T-cell (primary cell): ENCODE data around the gene ASPHD1. TPM values are rescaled to one million over a fixed set of nuclear protein-coding genes. Genes with fewer than 3 reads are reported as not detected.

Experiments used
- total RNA-seq, 35 experiments: library from RNA in 6 of 35; stranded (reverse) in 6 of 35; fragments of 120-200 nt in 1 of 35; gene quantifications; one replicate each; pipeline versions ENCODE4 v1.2.1 to v1.2.4 and lab custom pipeline; 2013 to 2026

The ASPHD1 gene
- total RNA-seq, 5 donors from 2014 or later (not counting 1 experiment from before 2014, with no cell fraction given) = not detected

Other genes starting within 250 kb of the ASPHD1 start
- 100 to 1,000 TPM; 124 to 172 (median 161) TPM for gene SPN, start 237.2 kb upstream of the ASPHD1 start, total RNA-seq
- gene QPRT, start 221.3 kb upstream of the ASPHD1 start, total RNA-seq = 1 to 10 TPM; 1.4 to 2.5 (median 2.1) TPM
- 100 to 1,000 TPM; 122 to 194 (median 142) TPM for gene C16orf54, start 154.5 kb upstream of the ASPHD1 start, total RNA-seq
- under 1 TPM in 2 of 5 donors, not detected in 3; 0.09 to 0.15 TPM for gene ZG16, start 122.2 kb upstream of the ASPHD1 start, total RNA-seq
- gene KIF22, start 109.7 kb upstream of the ASPHD1 start, total RNA-seq = 10 to 100 TPM; 84.1 to 95.2 (median 84.9) TPM
- gene MAZ, start 94.0 kb upstream of the ASPHD1 start, total RNA-seq = 100 to 1,000 TPM; 240 to 326 (median 305) TPM
- 1 to 10 TPM; 2.4 to 7.9 (median 4.4) TPM for gene PRRT2, start 88.3 kb upstream of the ASPHD1 start, total RNA-seq
- gene PAGR1, start 84.3 kb upstream of the ASPHD1 start, total RNA-seq = 10 to 100 TPM; 16.0 to 47.2 (median 40.6) TPM
- gene MVP, start 80.0 kb upstream of the ASPHD1 start, total RNA-seq = 100 to 1,000 TPM; 140 to 173 (median 158) TPM
- gene CDIPT, start 37.3 kb upstream of the ASPHD1 start, total RNA-seq = 10 to 100 TPM; 37.1 to 87.0 (median 79.7) TPM
- under 1 TPM in 3 of 5 donors, not detected in 2; 0.16 to 0.82 (median 0.47) TPM for gene SEZ6L2, start 938 bp upstream of the ASPHD1 start, total RNA-seq
- 10 to 100 TPM; 48.4 to 87.3 (median 79.1) TPM for gene KCTD13, start 25.7 kb downstream of the ASPHD1 start, total RNA-seq
- gene TMEM219, start 61.6 kb downstream of the ASPHD1 start, total RNA-seq = 10 to 100 TPM; 66.7 to 93.9 (median 80.4) TPM
- gene TAOK2, start 73.4 kb downstream of the ASPHD1 start, total RNA-seq = 10 to 100 TPM; 26.1 to 58.3 (median 55.9) TPM
- gene HIRIP3, start 95.1 kb downstream of the ASPHD1 start, total RNA-seq = 10 to 100 TPM; 15.0 to 22.8 (median 20.3) TPM
- 100 to 1,000 TPM in 3 of 5 donors, 10 to 100 TPM in 2; 84.8 to 152 (median 128) TPM for gene INO80E, start 95.8 kb downstream of the ASPHD1 start, total RNA-seq
- gene DOC2A, start 110.5 kb downstream of the ASPHD1 start, total RNA-seq = under 1 TPM in 4 of 5 donors, not detected in 1; 0.15 to 0.38 (median 0.26) TPM
- gene C16orf92, start 122.7 kb downstream of the ASPHD1 start, total RNA-seq = not detected
- under 1 TPM in 3 of 5 donors, not detected in 2; 0.25 to 0.32 (median 0.25) TPM for gene TLCD3B, start 130.8 kb downstream of the ASPHD1 start, total RNA-seq
- gene ALDOA, start 165.3 kb downstream of the ASPHD1 start, total RNA-seq = 100 to 1,000 TPM; 367 to 715 (median 567) TPM
- gene PPP4C, start 175.5 kb downstream of the ASPHD1 start, total RNA-seq = 100 to 1,000 TPM in 2 of 5 donors, 10 to 100 TPM in 3; 71.2 to 110 (median 97.9) TPM
- 1 to 10 TPM; 1.4 to 2.0 (median 1.5) TPM for gene TBX6, start 191.4 kb downstream of the ASPHD1 start, total RNA-seq
- gene YPEL3, start 195.7 kb downstream of the ASPHD1 start, total RNA-seq = 100 to 1,000 TPM; 105 to 277 (median 226) TPM
- 10 to 100 TPM; 11.1 to 27.2 (median 22.1) TPM for gene GDPD3, start 213.0 kb downstream of the ASPHD1 start, total RNA-seq
- gene MAPK3, start 222.7 kb downstream of the ASPHD1 start, total RNA-seq = 10 to 100 TPM; 55.5 to 76.0 (median 63.2) TPM